NCI-H2171 treated with DMSO at 0.1 percent for 48 hours (cell line): Measurements from ENCODE around the gene UCN.

Source experiments
- DNase-seq: peaks from one replicate; lab custom pipeline; 2025; lab: John Stamatoyannopoulos, UW

The UCN gene

DNA sequence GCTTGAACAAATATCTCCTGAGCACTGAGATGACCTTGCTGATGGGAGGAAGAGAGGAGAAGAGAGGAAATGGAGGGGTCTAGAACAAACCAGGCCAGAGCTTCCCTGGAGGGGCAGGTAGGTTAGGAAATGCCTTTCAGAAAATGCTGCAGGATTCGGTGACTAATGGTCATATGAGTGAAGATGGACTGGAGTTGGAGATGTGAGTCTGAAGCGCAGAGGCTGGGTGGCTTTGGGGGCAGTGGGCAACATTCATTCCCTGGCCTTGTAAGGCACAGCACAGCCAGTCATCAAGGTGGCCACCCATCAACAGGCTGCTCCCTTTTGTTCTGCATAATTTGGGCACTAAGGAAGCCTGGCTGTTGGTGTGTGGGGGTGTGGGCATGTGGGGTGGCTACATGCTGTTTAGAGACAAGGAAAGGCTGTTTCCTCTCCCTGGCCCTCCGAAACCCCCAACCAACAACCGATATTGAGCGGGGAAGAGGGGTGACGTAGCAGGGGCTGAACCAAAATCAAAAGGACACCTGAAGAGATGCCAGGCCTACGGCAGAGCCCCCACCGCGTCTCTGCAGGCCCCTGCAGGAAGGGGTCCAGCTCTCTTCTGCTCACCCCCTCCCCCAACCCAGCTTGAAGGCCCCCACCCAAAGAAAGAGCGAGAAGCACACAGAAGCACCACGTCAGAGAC lies 46.9 kb downstream of the UCN start:
- DNase-seq = no peak

- DNase-seq = no peak
Measured at GRCh38 chr2:27258051-27258450, 50.2 kb downstream of the UCN start.
